DND-41 (cell line): ENCODE results near the gene C6orf89.

Experiments
- ATAC-seq: fragments of 200-7000 bp; cut with Tn5 transposase; 3 replicates; pipeline ENCODE4 v1.9.1; 2021; ENCODE audit warnings: low read depth; ENCODE audit not compliant: insufficient read depth
- DNase-seq: peaks from one replicate; pipeline ENCODE4 v3.0.0-alpha.2; 2020
- H2AFZ ChIP-seq: 2 replicates; pipeline ENCODE4 v1.6.0; 2012; ENCODE audit warnings: low read depth, low read length
- H3K27ac ChIP-seq: 2 replicates; pipeline ENCODE4 v1.5.1; 2012; ENCODE audit warnings: low read length, inconsistent platforms
- H3K27me3 ChIP-seq: fragments of 200-600 bp; sonication (generic); 2 replicates; pipeline ENCODE4 v1.6.0; 2012; ENCODE audit warnings: low read length, mild to moderate bottlenecking, inconsistent platforms; ENCODE audit not compliant: insufficient read depth, poor library complexity
- H3K36me3 ChIP-seq: 2 replicates; pipeline ENCODE4 v1.5.1; 2012; ENCODE audit warnings: low read length, inconsistent platforms; ENCODE audit not compliant: insufficient read depth
- H3K4me1 ChIP-seq: 2 replicates; pipeline ENCODE4 v1.5.1; 2012; ENCODE audit warnings: mild to moderate bottlenecking, low read length; ENCODE audit not compliant: insufficient read depth
- H3K4me2 ChIP-seq: 2 replicates; pipeline ENCODE4 v1.6.0; 2012; ENCODE audit warnings: mild to moderate bottlenecking, moderate library complexity, low read length, inconsistent platforms; ENCODE audit not compliant: insufficient read depth
- H3K4me3 ChIP-seq, 2 experiments: fragments of 200-600 bp in 1 of 2; shearing (Covaris generic) in 1 of 2; 2 replicates each; pipeline ENCODE4 v1.5.1; 2012 to 2016; ENCODE audit warnings: inconsistent platforms in 2 of 2, low read length in 2 of 2, mild to moderate bottlenecking in 2 of 2, low read depth in 1 of 2, moderate library complexity in 1 of 2
- H3K79me2 ChIP-seq: 2 replicates; pipeline ENCODE4 v1.6.0; 2012; ENCODE audit warnings: low read length, inconsistent platforms; ENCODE audit not compliant: insufficient read depth
- H3K9ac ChIP-seq: 2 replicates; pipeline ENCODE4 v1.6.0; 2012; ENCODE audit warnings: low read depth, mild to moderate bottlenecking, inconsistent platforms, low read length, moderate library complexity
- H3K9me3 ChIP-seq: 2 replicates; pipeline ENCODE4 v1.5.1; 2012; ENCODE audit warnings: low read length, moderate library complexity, mild to moderate bottlenecking, inconsistent platforms; ENCODE audit not compliant: insufficient read depth, severe bottlenecking
- H4K20me1 ChIP-seq: 2 replicates; pipeline ENCODE4 v1.6.0; 2012; ENCODE audit warnings: low read length; ENCODE audit not compliant: insufficient read depth
- CTCF ChIP-seq: IDR thresholded peaks from 2 replicates; pipeline ENCODE4 v1.5.1; 2012; ENCODE audit warnings: borderline replicate concordance, low read length, moderate library complexity, mild to moderate bottlenecking; ENCODE audit not compliant: poor library complexity, severe bottlenecking; ENCODE audit errors: extremely low read depth
- EZH2 ChIP-seq: IDR thresholded peaks from 3 replicates; pipeline ENCODE4 v1.6.1; 2012; ENCODE audit warnings: borderline replicate concordance, low read depth, mild to moderate bottlenecking, moderate library complexity, low read length, inconsistent platforms; ENCODE audit not compliant: severe bottlenecking

The C6orf89 gene

GRCh38 chr6:36929152-36929551, 43.4 kb downstream of the C6orf89 start:
- Histone ChIP-seq H3K27ac (no peak overlapping the region), H3K4me1 (no peaks in the 10 kb centered on the region), H3K27me3 (no peaks in the 10 kb centered on the region), H3K4me2 (no peak overlapping the region), H2AFZ (no peak overlapping the region), H3K4me3 (no peak overlapping the region), H3K79me2 (no peaks in the 10 kb centered on the region), H3K36me3 (peaks cover 18% of the 10 kb centered on the region), H3K9me3 (no peaks in the 10 kb centered on the region), H3K9ac (no peak overlapping the region), H4K20me1 (no peaks in the 10 kb centered on the region)
- TF ChIP-seq CTCF (no peak), EZH2 (no peak)
- ATAC-seq (no peak), DNase-seq (no peak)

- Histone ChIP-seq H3K27ac (no peak overlapping the region), H3K79me2 (no peaks in the 10 kb centered on the region), H3K36me3 (peaks cover 13% of the 10 kb centered on the region), H3K4me3 (no peak overlapping the region), H3K9me3 (no peaks in the 10 kb centered on the region), H3K4me2 (no peak overlapping the region), H3K4me1 (no peaks in the 10 kb centered on the region), H4K20me1 (no peaks in the 10 kb centered on the region), H3K9ac (no peak overlapping the region), H2AFZ (no peak overlapping the region), H3K27me3 (no peaks in the 10 kb centered on the region)
- ATAC-seq (no peak), DNase-seq (no peak)
- TF ChIP-seq CTCF (no peak), EZH2 (no peak)
Measured at GRCh38 chr6:36929607-36930006, 43.9 kb downstream of the C6orf89 start.

GRCh38 chr6:36930483-36930882, 44.7 kb downstream of the C6orf89 start:
- Histone ChIP-seq H3K4me2 (no peak overlapping the region), H3K79me2 (no peaks in the 10 kb centered on the region), H3K9me3 (no peaks in the 10 kb centered on the region), H3K4me3 (no peak overlapping the region), H3K27ac (no peak overlapping the region), H3K36me3 (peaks cover 5% of the 10 kb centered on the region), H3K9ac (no peak overlapping the region), H3K4me1 (no peaks in the 10 kb centered on the region), H2AFZ (no peak overlapping the region), H4K20me1 (no peaks in the 10 kb centered on the region), H3K27me3 (no peaks in the 10 kb centered on the region)
- no peak for DNase-seq
- ATAC-seq = no peak
- TF ChIP-seq EZH2 (no peak), CTCF (no peak)

- no peak for ATAC-seq
Measured at GRCh38 chr6:36933102-36933501, 47.4 kb downstream of the C6orf89 start.

More at GRCh38 chr6:36933102-36933501, 47.4 kb downstream of the C6orf89 start:
- no peaks in the 10 kb centered on the region for H3K36me3 ChIP-seq
- H3K4me2 ChIP-seq = no peak overlapping the region
- H3K4me3 ChIP-seq = no peak overlapping the region
- H3K79me2 ChIP-seq = no peaks in the 10 kb centered on the region
- TF ChIP-seq CTCF (no peak), EZH2 (no peak)
- no peaks in the 10 kb centered on the region for H3K4me1 ChIP-seq
- no peaks in the 10 kb centered on the region for H3K9me3 ChIP-seq
- H3K27me3 ChIP-seq = no peaks in the 10 kb centered on the region
- H3K27ac ChIP-seq = no peak overlapping the region
- DNase-seq = no peak
- no peak overlapping the region for H3K9ac ChIP-seq
- no peaks in the 10 kb centered on the region for H4K20me1 ChIP-seq
- no peak overlapping the region for H2AFZ ChIP-seq
